GM18508 (cell line): ENCODE data around the gene ASS1.

Experiments used
- ATAC-seq: cut with Tn5 transposase; IDR thresholded peaks from one replicate; pipeline ENCODE4 v1.9.1; 2021; ENCODE audit warnings: moderate number of reproducible peaks; ENCODE audit not compliant: insufficient read depth, unreplicated experiment

The ASS1 gene

GRCh38 chr9:130451509-130452388 lies 7.0 kb downstream of the ASS1 start:
- no peak for ATAC-seq

DNA sequence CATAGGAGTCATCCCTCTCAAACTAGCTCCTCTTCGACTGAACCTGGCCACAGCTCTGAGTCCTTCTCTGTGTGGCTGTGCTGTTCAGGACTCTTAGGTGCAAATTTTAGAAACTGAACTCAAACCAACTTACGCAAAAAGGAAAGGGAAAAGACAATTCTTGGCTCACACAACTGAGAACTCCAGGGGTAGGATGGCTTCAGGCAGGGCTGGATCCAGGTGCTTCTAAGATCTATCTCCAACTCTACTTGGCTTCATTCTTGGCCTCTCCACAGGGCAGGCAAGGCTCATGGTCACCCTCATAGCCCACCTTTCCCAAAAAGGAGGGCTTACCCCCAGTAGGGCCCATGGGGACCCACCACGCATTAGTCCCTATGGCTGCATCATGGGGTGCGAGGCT lies 8.1 kb downstream of the ASS1 start:
- ATAC-seq: no peak

- ATAC-seq: no peak
These were observed 8.7 kb downstream of the ASS1 start for GRCh38 chr9:130453487-130453886.

GRCh38 chr9:130454096-130454811 lies 9.5 kb downstream of the ASS1 start:
- no peak for ATAC-seq

GRCh38 chr9:130454812-130455325 lies 10.1 kb downstream of the ASS1 start:
- no peak for ATAC-seq

DNA sequence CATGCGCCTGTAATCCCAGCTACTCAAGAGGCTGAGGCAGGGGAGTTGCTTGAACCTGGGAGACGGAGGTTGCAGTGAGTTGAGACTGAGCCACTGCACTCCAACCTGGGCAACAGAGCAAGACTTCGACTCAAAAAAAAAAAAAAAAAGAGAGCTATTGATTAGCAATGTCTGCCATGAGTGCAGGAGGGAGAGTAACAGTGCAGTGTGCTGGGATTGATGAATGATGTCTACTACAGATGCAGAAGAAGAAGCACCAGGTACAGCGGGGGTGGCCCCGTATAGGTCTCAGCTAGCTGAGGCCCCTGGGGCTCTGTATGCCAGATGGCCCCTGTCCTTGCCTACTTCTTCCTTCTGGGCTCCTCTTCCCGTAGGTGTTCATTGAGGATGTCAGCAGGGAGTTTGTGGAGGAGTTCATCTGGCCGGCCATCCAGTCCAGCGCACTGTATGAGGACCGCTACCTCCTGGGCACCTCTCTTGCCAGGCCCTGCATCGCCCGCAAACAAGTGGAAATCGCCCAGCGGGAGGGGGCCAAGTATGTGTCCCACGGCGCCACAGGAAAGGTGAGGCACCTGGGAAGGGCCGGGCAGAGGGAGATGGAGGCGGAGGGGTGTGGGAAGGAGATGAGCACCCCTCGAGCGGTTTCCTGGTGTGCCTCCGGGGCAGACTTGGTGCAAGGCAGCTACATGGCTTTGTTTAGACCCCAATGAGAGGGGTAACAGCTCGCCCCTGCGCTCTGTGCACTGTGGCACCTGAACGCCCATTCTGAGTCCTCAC lies 13.5 kb downstream of the ASS1 start:
- ATAC-seq: no peak

DNA sequence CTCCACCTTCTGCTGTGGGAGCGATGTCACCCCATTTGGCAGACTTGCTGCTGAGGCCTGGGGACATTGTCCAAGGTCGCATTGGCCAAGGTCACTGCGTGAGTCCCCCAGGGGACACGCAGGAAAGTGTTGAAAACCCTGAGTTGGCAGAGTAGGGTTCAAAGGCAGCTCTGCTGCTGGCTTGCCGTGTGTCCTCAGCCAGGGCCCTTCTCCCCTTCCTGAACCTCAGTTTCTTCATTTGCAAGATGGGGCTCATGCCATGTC lies 14.0 kb downstream of the ASS1 start:
- no peak for ATAC-seq

DNA sequence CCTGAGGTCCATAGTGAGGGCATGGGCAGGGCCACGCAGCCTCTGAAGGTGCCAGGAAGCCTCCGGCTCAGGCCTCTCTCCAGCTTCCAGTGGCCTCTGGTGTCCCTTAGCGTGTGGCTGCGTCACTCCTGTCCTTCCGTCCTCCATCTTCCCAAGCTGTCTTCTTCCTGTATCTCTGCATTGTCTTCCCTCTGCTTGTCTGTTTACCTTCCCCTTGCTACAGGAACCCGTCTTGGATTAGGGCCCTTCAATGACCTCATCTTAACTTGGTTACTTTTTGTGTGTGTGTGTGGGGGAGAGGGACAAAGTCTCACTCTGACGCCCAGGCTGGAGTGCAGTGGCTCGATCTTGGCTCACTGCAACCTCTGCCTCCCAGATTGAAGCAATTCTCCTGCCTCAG lies 14.4 kb downstream of the ASS1 start:
- no peak for ATAC-seq

DNA sequence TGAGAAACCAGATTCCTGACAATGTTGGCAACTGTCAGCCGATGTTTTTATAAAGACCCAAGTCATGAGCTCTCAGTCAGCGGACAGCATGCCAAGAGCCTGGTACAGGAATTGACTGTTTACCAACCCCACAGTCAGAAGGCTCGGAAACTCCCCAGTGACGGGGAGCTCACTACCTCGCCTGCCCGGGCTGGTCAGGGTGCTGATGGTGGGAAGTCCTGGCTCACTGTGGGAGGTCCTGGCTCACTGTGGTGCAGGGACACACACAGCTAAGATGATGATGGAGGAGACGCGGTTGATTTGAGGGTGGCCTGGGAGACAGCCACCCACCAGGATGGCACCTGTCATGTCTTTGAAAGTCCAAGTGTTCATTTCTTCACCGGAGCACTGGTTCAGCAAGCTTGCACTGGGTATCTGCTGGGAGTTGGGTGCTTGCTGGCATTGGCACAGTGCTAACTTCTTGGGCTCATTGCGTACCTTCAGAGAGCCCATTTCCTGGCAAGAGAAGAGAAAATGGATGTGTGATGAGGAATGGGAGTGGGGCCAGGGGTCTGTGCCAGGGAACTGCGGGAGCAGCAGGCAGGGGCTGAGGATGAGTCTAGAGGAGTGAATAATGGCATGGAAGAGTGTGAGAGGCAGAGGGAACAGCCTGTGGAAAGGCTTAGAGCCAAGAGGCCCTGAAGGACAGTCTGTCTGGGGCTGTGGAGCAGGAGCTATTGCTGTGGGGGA lies 15.3 kb downstream of the ASS1 start:
- no peak for ATAC-seq

DNA sequence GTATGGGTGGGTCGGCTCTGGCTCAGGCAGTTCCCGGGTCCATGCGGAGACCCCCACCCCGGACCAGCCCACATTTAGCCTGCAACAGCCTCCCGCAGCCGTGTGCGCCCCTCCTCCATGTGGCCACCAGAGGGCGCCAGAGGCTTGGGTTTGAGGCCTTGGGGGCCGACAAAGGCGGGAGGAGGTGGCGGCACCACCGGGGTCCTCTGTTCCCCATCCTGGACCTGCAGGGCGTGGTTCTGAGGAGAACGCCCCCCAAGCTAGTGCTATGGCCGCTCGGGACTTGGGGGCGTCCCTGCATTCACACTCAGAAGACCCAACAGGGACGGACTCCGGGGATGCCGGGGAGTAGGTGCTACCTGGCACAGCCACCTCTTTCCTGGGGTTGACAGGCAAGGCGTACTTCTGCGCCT lies 16.5 kb downstream of the ASS1 start:
- no peak for ATAC-seq

- no peak for ATAC-seq
These were observed 17.0 kb downstream of the ASS1 start for GRCh38 chr9:130461731-130462130.

GRCh38 chr9:130462685-130463540 lies 18.2 kb downstream of the ASS1 start:
- no peak for ATAC-seq

DNA sequence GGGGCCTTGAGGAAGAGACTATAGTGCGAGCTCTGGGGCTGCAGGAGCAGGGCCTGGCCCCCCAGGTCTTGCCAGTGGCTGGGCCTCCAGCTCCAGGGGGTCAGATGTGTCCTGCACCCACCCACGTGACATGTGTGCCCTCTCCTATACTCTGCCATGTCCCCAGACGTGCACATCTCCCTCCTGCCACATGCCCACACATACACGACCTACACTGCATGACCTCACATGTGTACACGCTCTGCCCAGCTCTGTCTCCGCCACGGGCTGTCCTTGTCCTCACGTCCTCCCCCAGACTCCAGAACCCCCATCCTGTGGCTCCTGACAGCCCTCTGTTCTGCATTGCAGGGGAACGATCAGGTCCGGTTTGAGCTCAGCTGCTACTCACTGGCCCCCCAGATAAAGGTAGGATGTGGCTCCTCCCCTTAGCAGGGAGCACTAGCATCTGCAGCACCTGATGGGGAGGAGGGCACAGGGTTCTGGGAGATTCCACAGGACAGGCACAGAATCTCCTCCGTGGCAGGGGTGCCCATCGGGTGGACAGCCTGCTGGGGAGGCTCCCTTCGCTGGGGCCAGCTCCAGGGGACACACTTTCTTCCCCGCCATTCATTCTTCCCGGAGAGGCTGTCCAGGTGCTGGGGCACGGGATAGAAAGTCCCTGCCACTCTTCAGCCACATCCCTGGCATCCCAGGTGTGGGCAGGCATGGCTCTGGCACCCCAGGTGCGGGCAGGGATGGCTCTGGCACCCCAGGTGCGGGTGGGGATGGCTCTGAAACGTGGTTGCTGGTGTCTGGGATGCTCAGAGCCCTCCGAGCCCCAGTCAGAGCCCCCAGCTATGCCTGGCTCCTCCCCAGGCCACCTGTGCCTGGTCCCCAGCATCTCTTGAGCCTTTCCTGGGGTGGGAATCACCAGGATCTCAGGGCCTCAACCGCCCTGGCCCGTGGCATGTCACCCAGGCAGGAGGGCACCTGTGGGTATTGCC lies 19.3 kb downstream of the ASS1 start:
- ATAC-seq: no peak

GRCh38 chr9:130465383-130466096 lies 20.8 kb downstream of the ASS1 start:
- no peak for ATAC-seq

DNA sequence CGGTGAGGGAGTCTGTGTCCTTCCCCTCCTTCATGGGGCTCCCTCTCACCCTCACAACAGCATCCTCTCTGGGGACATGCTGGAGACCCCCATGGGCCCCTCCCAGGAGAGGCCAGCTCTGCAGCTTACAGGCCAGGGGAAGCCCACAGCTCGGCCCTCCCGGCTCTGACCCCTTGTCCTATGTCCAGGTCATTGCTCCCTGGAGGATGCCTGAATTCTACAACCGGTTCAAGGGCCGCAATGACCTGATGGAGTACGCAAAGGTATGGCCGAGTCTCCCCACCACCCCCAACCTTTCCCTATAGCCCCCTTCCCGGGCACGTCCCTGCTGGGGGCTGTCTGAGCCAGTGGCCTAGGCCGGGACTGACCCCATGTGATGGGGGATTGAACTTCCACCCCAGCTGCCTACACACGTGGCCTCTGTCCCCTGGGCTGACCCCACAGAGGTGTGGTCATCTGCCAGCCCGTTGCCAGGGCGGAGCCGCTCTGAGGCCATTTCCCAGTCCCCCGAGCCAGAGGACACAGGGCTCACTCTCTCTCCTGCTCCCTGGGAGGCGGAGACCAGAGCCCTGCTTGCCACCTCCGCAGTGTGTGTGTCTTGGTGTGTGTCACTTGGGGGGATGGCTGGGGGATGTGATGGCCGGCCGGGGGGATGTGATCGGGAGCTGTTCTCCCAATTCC lies 21.9 kb downstream of the ASS1 start:
- no peak for ATAC-seq

DNA sequence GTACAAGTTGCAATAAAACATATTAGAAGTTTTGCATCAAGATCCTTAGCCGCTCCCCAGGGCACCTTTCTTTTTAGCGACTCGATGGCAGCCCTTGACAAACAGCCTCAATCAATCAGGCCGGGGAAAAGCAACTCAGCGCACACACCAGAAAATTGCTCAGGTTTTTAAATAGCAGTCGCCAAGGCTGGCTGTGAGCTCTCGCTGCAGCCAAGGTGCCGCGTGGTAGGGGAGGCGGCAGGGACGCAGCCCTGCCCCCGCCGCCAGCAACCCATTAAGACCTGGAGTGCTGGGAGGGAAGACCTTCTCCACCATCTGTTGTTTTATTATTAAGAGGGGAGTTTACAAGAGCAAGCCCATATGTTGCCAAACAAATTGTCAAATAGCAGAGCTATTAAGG lies 22.6 kb downstream of the ASS1 start:
- no peak for ATAC-seq

GRCh38 chr9:130468566-130468965 lies 23.8 kb downstream of the ASS1 start:
- no peak for ATAC-seq
